Activated T-helper 1 cell treated with anti-CD3 and anti-CD28 coated beads, Interleukin-12 subunit alpha, Interleukin-12 subunit beta, Interleukin-2, Interleukin-4 antibody, amounts not matched to agents 30 ng/mL and 10 ng/mL and 1 ng/mL, durations not matched to agents 14 hours and 24 hours and 36 hours (primary cell): ENCODE data around the gene MAPK7. TPM values are rescaled to one million over a fixed set of nuclear protein-coding genes. Genes with fewer than 3 reads are reported as not detected.

Experiments used
- DNase-seq: peaks from one replicate; pipeline ENCODE4 v3.0.0; 2021; ENCODE audit warnings: low spot score
- H3K27ac Mint-ChIP-seq: one replicate; pipeline ENCODE4 v1.8.0; 2021; ENCODE audit warnings: mild to moderate bottlenecking, mixed read lengths
- H3K27me3 Mint-ChIP-seq: one replicate; pipeline ENCODE4 v1.8.0; 2022; ENCODE audit warnings: mild to moderate bottlenecking, moderate library complexity, mixed read lengths; ENCODE audit not compliant: insufficient read depth
- H3K36me3 Mint-ChIP-seq: one replicate; pipeline ENCODE4 v1.8.0; 2021; ENCODE audit warnings: low read depth, mixed read lengths
- H3K4me1 Mint-ChIP-seq: one replicate; pipeline ENCODE4 v1.8.0; 2021; ENCODE audit warnings: low read depth, mixed read lengths
- H3K4me3 Mint-ChIP-seq: one replicate; pipeline ENCODE4 v1.8.0; 2021; ENCODE audit warnings: mild to moderate bottlenecking, moderate library complexity, mixed read lengths
- H3K9me3 Mint-ChIP-seq: one replicate; pipeline ENCODE4 v1.8.0; 2021; ENCODE audit warnings: mixed read lengths
- intact Hi-C: fragments of 100-400 bp; cut with micrococcal nuclease; formaldehyde crosslinking; loops from one replicate; pipeline ENCODE4 v1.15.1; 2024
- total RNA-seq: library from RNA; stranded (reverse); gene quantifications from 2 replicates; pipeline ENCODE4 v1.2.3, GENCODE V29; 2022

Gene MAPK7
- total RNA-seq, 1 donor from 2014 or later: 17.2 TPM

DNA sequence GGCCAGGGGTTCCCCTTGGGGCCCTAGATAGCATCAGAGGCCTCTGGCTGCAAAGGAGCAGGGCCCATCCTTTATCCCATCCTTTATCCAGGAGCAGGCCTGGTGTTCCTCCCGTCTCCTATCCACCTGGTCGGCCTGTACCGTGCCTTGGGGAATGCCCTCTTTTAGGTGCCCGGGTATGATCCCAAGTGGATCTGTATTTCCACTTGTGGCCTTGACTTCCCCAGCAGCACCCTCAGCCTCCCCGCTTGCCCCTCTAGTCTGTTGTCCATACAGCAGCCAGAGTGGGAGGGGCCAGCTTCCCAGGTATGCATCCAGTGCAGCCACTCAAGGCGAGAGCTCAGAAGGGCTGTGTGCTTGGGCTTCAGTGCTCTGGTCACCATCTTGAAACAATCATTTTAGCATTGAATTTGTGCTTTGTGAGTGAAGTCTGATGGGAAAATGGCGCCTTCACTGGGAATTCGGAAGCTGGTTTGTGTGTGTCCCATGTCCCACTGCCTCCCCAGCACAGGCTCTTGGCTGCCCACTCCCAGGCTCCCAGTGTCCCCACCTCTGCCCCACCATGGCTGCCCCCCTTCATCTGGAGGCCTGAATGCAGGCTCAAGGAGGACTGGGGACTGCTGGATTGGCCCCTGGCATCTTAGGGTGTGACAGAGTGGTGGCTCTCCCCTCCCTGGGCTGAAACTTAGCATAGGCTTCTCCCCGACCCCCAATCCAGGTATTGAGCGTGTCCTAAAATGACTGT is 29.5 kb downstream of the MAPK7 start:
- Mint-ChIP-seq H3K4me3 (no peak overlapping the region), H3K27me3 (peaks cover 10% of the 10 kb centered on the region), H3K27ac (no peak overlapping the region), H3K4me1 (no peaks in the 10 kb centered on the region), H3K9me3 (no peaks in the 10 kb centered on the region), H3K36me3 (no peaks in the 10 kb centered on the region)
- no peak for DNase-seq
- intact Hi-C loops: no loop called here

DNA sequence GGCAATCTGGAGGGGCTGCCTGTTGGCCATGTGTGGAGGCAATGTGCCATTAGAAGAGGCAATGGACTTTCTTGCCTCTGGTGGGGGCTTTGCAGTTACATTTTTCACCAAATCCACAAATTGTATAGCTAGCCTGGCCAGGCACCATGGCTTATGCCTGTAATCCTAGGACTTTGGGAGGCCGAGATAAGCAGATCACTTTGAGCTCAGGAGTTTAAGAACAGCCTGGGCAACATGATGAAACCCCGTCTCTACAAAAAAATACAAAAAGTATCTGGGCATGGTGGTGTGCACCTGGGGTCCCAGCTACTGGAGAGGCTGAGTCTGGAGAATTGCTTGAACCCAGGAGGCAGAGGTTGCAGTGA is 30.0 kb downstream of the MAPK7 start:
- intact Hi-C loops: no loop called here
- no peak for DNase-seq
- Mint-ChIP-seq H3K27ac (no peak overlapping the region), H3K27me3 (peaks cover 10% of the 10 kb centered on the region), H3K4me1 (no peaks in the 10 kb centered on the region), H3K36me3 (no peaks in the 10 kb centered on the region), H3K9me3 (no peaks in the 10 kb centered on the region), H3K4me3 (no peak overlapping the region)

DNA sequence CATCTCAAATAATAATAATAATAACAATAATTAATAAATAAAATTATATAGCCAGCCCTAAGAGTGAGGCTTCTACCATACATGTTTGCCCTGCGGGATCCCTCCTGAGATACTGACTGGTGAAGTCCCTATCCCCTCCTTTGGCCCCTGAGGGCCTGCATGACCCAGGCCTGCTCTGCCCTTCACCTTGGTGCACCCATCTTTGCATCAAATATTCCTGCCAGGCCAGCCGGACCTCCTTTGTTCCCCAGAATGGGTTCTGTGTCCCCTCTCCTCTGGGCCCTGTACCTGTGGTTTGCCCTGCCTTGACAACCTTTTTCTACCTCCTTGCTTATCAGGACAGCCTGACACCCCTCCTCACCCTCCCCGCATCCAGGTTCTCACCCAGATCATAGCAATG is 30.8 kb downstream of the MAPK7 start:
- intact Hi-C loops: no loop called here
- Mint-ChIP-seq H3K9me3 (no peaks in the 10 kb centered on the region), H3K27ac (no peak overlapping the region), H3K4me1 (no peaks in the 10 kb centered on the region), H3K27me3 (peaks cover 8% of the 10 kb centered on the region), H3K36me3 (no peaks in the 10 kb centered on the region), H3K4me3 (no peak overlapping the region)
- no peak for DNase-seq

- Mint-ChIP-seq H3K27ac (no peak overlapping the region), H3K27me3 (peaks cover 5% of the 10 kb centered on the region), H3K4me3 (no peak overlapping the region), H3K36me3 (no peaks in the 10 kb centered on the region), H3K4me1 (no peaks in the 10 kb centered on the region), H3K9me3 (no peaks in the 10 kb centered on the region)
- intact Hi-C loops: no loop called here
- no peak for DNase-seq
These were observed 31.2 kb downstream of the MAPK7 start for GRCh38 chr17:19409509-19409908.

DNA sequence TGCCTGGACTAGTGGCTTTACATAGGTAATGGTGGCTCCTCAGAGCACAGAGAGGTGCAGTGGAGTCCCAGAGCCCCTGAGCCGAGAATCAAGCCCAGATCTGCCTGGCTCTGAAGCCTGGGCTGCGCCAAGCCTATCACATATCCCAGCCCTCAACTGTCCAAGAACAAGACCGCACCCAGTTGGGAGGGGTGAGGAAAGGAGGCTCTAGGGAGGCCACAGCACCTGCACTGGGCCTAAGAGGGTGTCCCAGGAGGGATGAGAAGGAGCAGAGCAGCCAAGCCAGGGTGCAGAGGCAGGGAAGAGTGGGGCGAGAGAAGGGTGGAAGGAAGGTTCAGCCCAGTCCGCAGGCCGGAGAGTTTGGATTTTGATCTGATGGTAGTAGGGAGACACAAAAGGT is 31.8 kb downstream of the MAPK7 start:
- Mint-ChIP-seq H3K36me3 (no peaks in the 10 kb centered on the region), H3K4me3 (no peak overlapping the region), H3K4me1 (no peaks in the 10 kb centered on the region), H3K27me3 (peaks cover 5% of the 10 kb centered on the region), H3K27ac (no peak overlapping the region), H3K9me3 (no peaks in the 10 kb centered on the region)
- intact Hi-C loops: no loop called here
- DNase-seq: no peak

GRCh38 chr17:19410875-19411620 is 32.8 kb downstream of the MAPK7 start, which contains the start of gene RNF112:
Gene RNF112 (plus strand): TSS chr17:19411232. CDS start chr17:19411409, 177 bp downstream.
- peaks cover 5% of the 10 kb centered on the region for H3K27me3 Mint-ChIP-seq
- H3K36me3 Mint-ChIP-seq: no peaks in the 10 kb centered on the region
- intact Hi-C loops: no loop called here
- H3K27ac Mint-ChIP-seq: no peak within 1 kb of the TSS
- DNase-seq: no peak
- H3K4me3 Mint-ChIP-seq: no peak within 1 kb of the TSS
- H3K4me1 Mint-ChIP-seq: no peaks in the 10 kb centered on the region
- no peaks in the 10 kb centered on the region for H3K9me3 Mint-ChIP-seq

GRCh38 chr17:19411631-19412030 is 33.3 kb downstream of the MAPK7 start:
- intact Hi-C loops: no loop called here
- no peak overlapping the region for H3K27ac Mint-ChIP-seq
- no peaks in the 10 kb centered on the region for H3K9me3 Mint-ChIP-seq
- no peaks in the 10 kb centered on the region for H3K4me1 Mint-ChIP-seq
- peaks cover 5% of the 10 kb centered on the region for H3K27me3 Mint-ChIP-seq
- H3K36me3 Mint-ChIP-seq: no peaks in the 10 kb centered on the region
- no peak for DNase-seq
- H3K4me3 Mint-ChIP-seq: no peak overlapping the region

GRCh38 chr17:19412510-19412909 is 34.2 kb downstream of the MAPK7 start:
- intact Hi-C loops: no loop called here
- Mint-ChIP-seq H3K4me1 (peaks cover 4% of the 10 kb centered on the region), H3K9me3 (no peaks in the 10 kb centered on the region), H3K27me3 (peaks cover 5% of the 10 kb centered on the region), H3K4me3 (no peak overlapping the region), H3K36me3 (no peaks in the 10 kb centered on the region), H3K27ac (no peak overlapping the region)
- no peak for DNase-seq

- H3K27me3 Mint-ChIP-seq: peaks cover 5% of the 10 kb centered on the region
- no peaks in the 10 kb centered on the region for H3K9me3 Mint-ChIP-seq
- H3K27ac Mint-ChIP-seq: no peak overlapping the region
- H3K36me3 Mint-ChIP-seq: no peaks in the 10 kb centered on the region
- no peak for DNase-seq
- no peak overlapping the region for H3K4me3 Mint-ChIP-seq
- H3K4me1 Mint-ChIP-seq: peaks cover 9% of the 10 kb centered on the region
- intact Hi-C loops: no loop called here
These were observed 34.7 kb downstream of the MAPK7 start for GRCh38 chr17:19412984-19413383.

DNA sequence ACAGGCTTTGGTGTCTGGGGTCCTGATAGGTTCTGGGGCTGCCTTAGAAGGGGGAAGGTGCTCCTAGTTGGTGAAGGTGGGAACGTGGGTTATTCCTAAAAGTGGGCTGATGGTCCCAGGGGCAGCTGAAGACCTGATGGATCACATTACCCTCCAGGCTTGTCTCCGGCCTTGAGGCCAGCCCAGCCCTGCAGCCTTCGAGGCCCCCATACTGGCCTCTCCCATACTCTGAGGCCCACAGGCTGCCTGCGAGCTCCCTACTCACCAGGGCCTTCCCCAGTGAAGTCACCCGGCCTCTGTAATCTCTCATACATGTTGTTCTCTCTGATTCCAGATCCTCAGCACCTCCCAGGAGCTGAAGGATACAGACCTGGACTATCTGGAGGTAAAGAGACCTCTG is 35.5 kb downstream of the MAPK7 start:
- no peak for DNase-seq
- peaks cover 13% of the 10 kb centered on the region for H3K4me1 Mint-ChIP-seq
- H3K36me3 Mint-ChIP-seq: no peaks in the 10 kb centered on the region
- H3K9me3 Mint-ChIP-seq: no peaks in the 10 kb centered on the region
- no peak overlapping the region for H3K27ac Mint-ChIP-seq
- H3K4me3 Mint-ChIP-seq: no peak overlapping the region
- intact Hi-C loops: no loop called here
- H3K27me3 Mint-ChIP-seq: peaks cover 5% of the 10 kb centered on the region

DNA sequence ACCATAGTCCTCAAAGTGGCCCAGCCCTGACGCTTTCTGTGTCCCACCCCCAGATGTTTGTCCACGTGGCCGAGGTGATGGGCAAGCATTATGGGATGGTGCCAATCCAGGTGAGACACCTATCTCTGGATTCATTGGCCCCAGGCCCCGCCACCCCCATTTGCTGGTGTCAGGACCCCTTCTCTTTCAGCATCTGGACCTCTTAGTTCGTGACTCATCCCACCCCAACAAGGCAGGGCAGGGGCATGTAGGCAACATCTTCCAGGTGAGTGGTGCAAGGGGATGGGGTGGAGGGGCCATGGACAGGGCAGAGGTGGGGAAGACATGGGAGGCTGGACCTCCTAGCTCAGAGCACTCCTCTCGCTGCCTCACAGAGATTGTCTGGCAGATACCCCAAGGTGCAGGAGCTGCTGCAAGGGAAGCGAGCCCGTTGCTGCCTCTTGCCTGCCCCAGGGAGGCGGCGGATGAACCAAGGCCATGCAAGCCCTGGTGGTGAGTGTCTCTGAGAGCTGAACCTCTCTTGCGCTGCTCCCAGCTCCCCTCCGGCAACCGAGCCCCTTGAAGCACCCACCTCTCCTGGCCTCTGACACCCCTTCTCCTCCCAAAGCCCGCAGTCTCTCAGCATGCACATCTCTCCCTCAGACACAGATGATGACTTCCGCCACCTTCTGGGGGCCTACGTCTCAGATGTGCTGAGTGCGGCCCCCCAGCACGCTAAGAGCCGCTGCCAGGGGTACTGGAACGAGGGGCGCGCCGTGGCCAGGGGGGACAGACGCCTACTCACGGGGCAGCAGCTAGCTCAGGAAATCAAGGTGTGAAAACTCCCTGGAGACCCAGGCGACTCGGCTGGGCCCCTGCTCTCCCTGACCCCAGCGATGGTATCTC is 36.3 kb downstream of the MAPK7 start:
- no peak overlapping the region for H3K4me3 Mint-ChIP-seq
- H3K27me3 Mint-ChIP-seq: peaks cover 5% of the 10 kb centered on the region
- intact Hi-C loops: no loop called here
- H3K36me3 Mint-ChIP-seq: no peaks in the 10 kb centered on the region
- peaks cover 13% of the 10 kb centered on the region for H3K4me1 Mint-ChIP-seq
- no peaks in the 10 kb centered on the region for H3K9me3 Mint-ChIP-seq
- no peak overlapping the region for H3K27ac Mint-ChIP-seq
- DNase-seq: no peak

GRCh38 chr17:19415311-19415710 is 37.0 kb downstream of the MAPK7 start:
- intact Hi-C loops: no loop called here
- Mint-ChIP-seq H3K4me3 (no peak overlapping the region), H3K27ac (no peak overlapping the region), H3K4me1 (peaks cover 13% of the 10 kb centered on the region), H3K9me3 (no peaks in the 10 kb centered on the region), H3K27me3 (peaks cover under 1% of the 10 kb centered on the region), H3K36me3 (no peaks in the 10 kb centered on the region)
- no peak for DNase-seq
